Measurements from ENCODE around the gene NHSL2. TPM values are rescaled to one million over a fixed set of nuclear protein-coding genes. Genes with fewer than 3 reads are reported as not detected.

Gene NHSL2
- total RNA-seq, 4 donors from 2014 or later, result 1.6 to 6.0 (median 3.6) TPM

DNA sequence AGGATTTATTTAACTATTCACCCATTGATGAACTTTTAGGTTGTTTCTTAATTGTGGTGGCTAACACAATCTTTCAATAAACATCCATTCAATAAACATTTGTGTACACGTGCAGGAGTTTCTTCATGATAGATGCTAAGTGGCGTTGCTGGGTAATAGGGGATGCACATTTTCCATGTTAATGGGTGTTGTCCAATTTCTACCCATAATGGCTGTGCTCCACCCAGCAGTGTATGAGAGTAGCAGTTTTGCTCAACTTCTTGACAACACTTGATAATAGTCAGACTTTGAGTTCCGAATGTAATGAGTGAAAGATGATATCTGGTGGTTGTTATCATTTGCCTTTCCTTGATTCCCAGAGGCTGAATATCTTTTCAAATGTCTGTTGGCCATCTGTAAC, 104.7 kb downstream of the NHSL2 start:
- Histone ChIP-seq H3K4me1 (peaks cover 0 to 9% (median 2%) of the 10 kb centered on the region in 4 donors), H3K27ac (no peak overlapping the region), H3K36me3 (no peaks in the 10 kb centered on the region), H3K9me3 (no peaks in the 10 kb centered on the region), H3K4me3 (no peak overlapping the region), H3K27me3 (no peaks in the 10 kb centered on the region)
- TF ChIP-seq EP300 (IDR thresholded peaks at IDR 0.05; ENCODE audit: low read depth) (no peak), POLR2A (IDR thresholded peaks at IDR 0.05) (no peak), POLR2AphosphoS5 (IDR thresholded peaks at IDR 0.05) (no peak)
- TF ChIP-seq, protein P1, sequence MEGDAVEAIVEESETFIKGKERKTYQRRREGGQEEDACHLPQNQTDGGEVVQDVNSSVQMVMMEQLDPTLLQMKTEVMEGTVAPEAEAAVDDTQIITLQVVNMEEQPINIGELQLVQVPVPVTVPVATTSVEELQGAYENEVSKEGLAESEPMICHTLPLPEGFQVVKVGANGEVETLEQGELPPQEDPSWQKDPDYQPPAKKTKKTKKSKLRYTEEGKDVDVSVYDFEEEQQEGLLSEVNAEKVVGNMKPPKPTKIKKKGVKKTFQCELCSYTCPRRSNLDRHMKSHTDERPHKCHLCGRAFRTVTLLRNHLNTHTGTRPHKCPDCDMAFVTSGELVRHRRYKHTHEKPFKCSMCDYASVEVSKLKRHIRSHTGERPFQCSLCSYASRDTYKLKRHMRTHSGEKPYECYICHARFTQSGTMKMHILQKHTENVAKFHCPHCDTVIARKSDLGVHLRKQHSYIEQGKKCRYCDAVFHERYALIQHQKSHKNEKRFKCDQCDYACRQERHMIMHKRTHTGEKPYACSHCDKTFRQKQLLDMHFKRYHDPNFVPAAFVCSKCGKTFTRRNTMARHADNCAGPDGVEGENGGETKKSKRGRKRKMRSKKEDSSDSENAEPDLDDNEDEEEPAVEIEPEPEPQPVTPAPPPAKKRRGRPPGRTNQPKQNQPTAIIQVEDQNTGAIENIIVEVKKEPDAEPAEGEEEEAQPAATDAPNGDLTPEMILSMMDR (IDR thresholded peaks at IDR 0.05), result no peak
- 69% methylated on average over 3 of the region's 3 CpGs; no CpG with 5 or more reads in 1 of the 2 donors for WGBS, 2 donors (ENCODE audit: low coverage in 1 of 2)
- in situ Hi-C loops (cut with MboI; ENCODE audit: low pct_ligation_motif_present in 1 of 4, low pct_unique_long_range_greater_than_20kb in 1 of 4, low sequenced_read_pairs in 3 of 4), result loop anchor here in 1 of 4 donors (25.0 kb wide), 1 partner anchor 122 kb away; the partner anchor contains the start of gene RTL5
- intact Hi-C loops (cut with DNase I; ENCODE audit: low total_unique reads), result no loop called here
- no peak for DNase-seq

DNA sequence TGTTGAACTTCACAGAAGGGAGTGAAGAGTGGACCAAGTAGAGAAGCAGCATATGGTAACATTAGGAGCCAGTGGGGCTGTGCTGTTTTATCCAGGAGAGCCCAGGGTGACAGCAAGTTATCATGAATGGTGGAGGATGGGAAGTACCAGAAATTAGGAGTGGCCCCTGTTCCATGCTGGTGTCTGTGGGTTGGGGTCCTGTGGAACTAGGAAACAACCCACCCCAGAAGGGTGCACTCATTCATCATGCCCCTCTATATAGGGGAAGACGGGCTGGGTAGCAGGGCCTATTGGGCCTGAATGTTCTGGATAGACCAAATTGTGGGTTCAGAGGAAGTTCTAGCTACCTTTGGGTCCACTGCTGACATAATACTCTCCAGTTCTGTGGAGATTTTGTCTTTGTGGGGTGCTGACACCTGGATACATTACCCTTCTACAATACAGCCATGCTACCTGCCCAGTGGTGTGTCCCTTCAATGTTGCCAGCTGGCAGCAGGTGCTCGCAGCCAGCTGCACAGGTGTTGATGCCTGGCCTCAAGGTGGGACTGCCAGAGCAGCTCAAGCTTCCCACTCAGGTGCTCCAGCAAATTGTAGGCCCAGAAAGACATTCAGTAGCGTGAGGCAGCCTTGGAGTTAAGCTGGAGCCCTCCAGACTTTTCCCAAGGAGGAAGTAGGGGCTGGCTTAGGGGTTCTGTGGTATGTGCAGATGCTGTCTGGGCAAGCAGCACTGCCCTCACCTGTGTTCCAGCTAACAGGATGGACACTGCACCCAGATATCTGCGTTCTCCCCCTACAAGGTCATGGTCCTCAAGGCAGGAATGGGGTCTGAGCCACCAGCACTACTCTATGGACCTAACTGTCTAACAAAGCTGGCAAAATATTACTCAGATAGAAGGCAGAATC, 106.5 kb downstream of the NHSL2 start:
- Histone ChIP-seq H3K36me3 (no peaks in the 10 kb centered on the region), H3K4me3 (no peak overlapping the region), H3K4me1 (peaks cover 0 to 9% (median 2%) of the 10 kb centered on the region in 4 donors), H3K27ac (no peak overlapping the region), H3K27me3 (no peaks in the 10 kb centered on the region), H3K9me3 (no peaks in the 10 kb centered on the region)
- DNase-seq, result no peak
- no peak for TF ChIP-seq EP300 (IDR thresholded peaks at IDR 0.05; ENCODE audit: low read depth)
- TF ChIP-seq POLR2AphosphoS5 (IDR thresholded peaks at IDR 0.05), result no peak
- in situ Hi-C loops (cut with MboI; ENCODE audit: low pct_ligation_motif_present in 1 of 4, low pct_unique_long_range_greater_than_20kb in 1 of 4, low sequenced_read_pairs in 3 of 4), result loop anchor here in 1 of 4 donors (25.0 kb wide), 1 partner anchor 120 kb away; the partner anchor contains the start of gene RTL5
- 88% methylated on average over 2 of the region's 4 CpGs; no CpG with 5 or more reads in 1 of the 2 donors for WGBS, 2 donors (ENCODE audit: low coverage in 1 of 2)
- intact Hi-C loops (cut with DNase I; ENCODE audit: low total_unique reads), result no loop called here

DNA sequence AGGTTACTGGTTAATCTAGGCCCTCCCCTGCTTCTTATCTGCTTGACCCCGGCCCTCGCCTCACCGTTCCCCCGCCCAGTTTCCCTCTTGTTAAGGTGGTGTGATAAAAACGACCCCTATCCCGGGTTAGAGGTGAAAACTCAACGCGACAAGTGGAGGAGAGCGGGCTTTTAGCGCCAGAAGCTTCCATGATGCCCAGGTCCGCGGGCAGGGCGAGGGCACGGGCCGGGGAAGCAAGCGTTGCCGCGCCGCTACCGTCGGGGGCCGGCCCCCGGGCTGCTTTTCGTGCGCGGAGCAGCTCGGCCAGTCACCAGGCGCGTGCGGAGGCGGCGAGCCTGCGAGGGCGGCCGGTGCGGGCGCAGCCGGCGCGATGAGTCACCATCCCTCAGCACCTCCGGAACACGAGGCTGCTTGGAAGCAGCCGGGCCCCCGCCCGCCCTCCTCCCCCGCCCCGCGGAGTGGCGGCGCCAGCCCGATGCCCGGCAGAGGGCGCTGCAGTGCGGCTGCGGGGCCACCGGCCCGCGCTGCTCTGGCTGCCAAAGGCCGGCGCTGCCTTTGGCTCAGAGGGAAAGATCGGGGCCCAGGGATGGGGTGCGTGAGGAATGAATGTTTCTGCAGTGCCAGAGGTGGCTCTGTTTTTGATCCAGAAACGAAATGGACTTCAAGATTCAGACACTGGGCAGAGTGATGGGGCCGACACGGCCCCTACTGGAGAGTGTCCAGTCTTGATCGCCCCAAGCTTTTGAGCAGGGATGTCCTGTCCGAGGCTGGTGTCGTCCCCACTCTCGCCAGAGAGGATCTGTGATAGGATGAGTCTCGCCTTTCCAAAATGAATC, 107.8 kb downstream of the NHSL2 start:
- H3K9me3 ChIP-seq, result no peaks in the 10 kb centered on the region
- TF ChIP-seq EP300 (IDR thresholded peaks at IDR 0.05; ENCODE audit: low read depth) (no peak), POLR2A (IDR thresholded peaks at IDR 0.05) (no peak), POLR2AphosphoS5 (IDR thresholded peaks at IDR 0.05) (peak in 1 of 3 donors; percentile 36)
- TF ChIP-seq, protein P1 (IDR thresholded peaks at IDR 0.05), result peak in 4 of 5 experiments; percentile 46 to 78 (median 60)
- no peaks in the 10 kb centered on the region for H3K27me3 ChIP-seq
- WGBS, 2 donors (ENCODE audit: low coverage in 1 of 2), result 42% methylated on average over 66 of the region's 70 CpGs; no CpG with 5 or more reads in 1 of the 2 donors
- H3K27ac ChIP-seq, result peak overlapping the region; percentile 52 to 73 (median 68)
- no peaks in the 10 kb centered on the region for H3K36me3 ChIP-seq
- H3K4me1 ChIP-seq, result peaks cover 0 to 9% (median 2%) of the 10 kb centered on the region in 4 donors
- intact Hi-C loops (cut with DNase I; ENCODE audit: low total_unique reads) (loop anchor here (2.0 kb wide), 1 partner anchor 110 kb away; no protein-coding TSS in a partner anchor), in situ Hi-C loops (cut with MboI; ENCODE audit: low pct_ligation_motif_present in 1 of 4, low pct_unique_long_range_greater_than_20kb in 1 of 4, low sequenced_read_pairs in 3 of 4) (loop anchor here in 1 of 4 donors (25.0 kb wide), 1 partner anchor 119 kb away; the partner anchor contains the start of gene RTL5)
- peak overlapping the region in 1 of 4 donors; percentile 31 for H3K4me3 ChIP-seq
- peak; percentile 84 for DNase-seq

DNA sequence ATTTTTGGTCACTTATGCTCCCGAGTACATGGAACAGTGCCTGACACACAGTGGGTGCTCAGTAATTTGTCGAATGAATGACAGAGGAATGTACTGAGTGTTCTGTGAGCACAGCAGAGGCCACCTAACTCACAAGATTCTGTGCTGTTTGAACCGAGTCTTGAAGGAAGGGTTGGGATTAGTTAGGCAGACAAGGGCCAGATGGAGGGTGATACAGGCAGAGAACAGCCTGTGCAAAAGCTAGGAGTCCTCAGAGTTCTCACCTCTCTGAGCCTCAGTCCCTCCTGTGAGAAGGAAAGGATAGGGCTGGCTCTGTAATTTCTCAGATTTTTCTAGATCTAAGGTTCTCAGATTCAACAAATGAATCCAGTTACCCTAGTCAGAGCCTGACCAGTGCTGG, 108.8 kb downstream of the NHSL2 start:
- H3K9me3 ChIP-seq, result no peaks in the 10 kb centered on the region
- peak overlapping the region; percentile 28 to 67 (median 54) for H3K27ac ChIP-seq
- 72% methylated on average over 3 of the region's 3 CpGs; no CpG with 5 or more reads in 1 of the 2 donors for WGBS, 2 donors (ENCODE audit: low coverage in 1 of 2)
- in situ Hi-C loops (cut with MboI; ENCODE audit: low pct_ligation_motif_present in 1 of 4, low pct_unique_long_range_greater_than_20kb in 1 of 4, low sequenced_read_pairs in 3 of 4), result loop anchor here in 1 of 4 donors (25.0 kb wide), 1 partner anchor 118 kb away; the partner anchor contains the start of gene RTL5
- no peaks in the 10 kb centered on the region for H3K36me3 ChIP-seq
- H3K27me3 ChIP-seq, result no peaks in the 10 kb centered on the region
- no peak for DNase-seq
- intact Hi-C loops (cut with DNase I; ENCODE audit: low total_unique reads), result loop anchor here (2.0 kb wide), 1 partner anchor 109 kb away; no protein-coding TSS in a partner anchor
- H3K4me1 ChIP-seq, result peaks cover 0 to 9% (median 2%) of the 10 kb centered on the region in 4 donors
- H3K4me3 ChIP-seq, result no peak overlapping the region
- TF ChIP-seq POLR2AphosphoS5 (IDR thresholded peaks at IDR 0.05) (no peak), POLR2A (IDR thresholded peaks at IDR 0.05) (no peak), EP300 (IDR thresholded peaks at IDR 0.05; ENCODE audit: low read depth) (no peak)
